RWPE2 (cell line): ENCODE data around the gene NDUFAB1.

Source experiments
- ATAC-seq: fragments of 200-7000 bp; cut with Tn5 transposase; 3 replicates; pipeline ENCODE4 v1.9.1; 2021; ENCODE audit warnings: low read depth
- DNase-seq: peaks from one replicate; pipeline ENCODE4 v3.0.0-alpha.2; 2020; ENCODE audit warnings: low spot score
- H3K27ac ChIP-seq: fragments of 450-650 bp; 2 replicates; pipeline ENCODE4 v1.5.1; 2017; ENCODE audit warnings: mild to moderate bottlenecking; ENCODE audit not compliant: poor library complexity, severe bottlenecking
- H3K27me3 ChIP-seq: fragments of 250-450 bp; sonication (Bioruptor Pico); 2 replicates; pipeline ENCODE4 v1.5.1; 2021; ENCODE audit warnings: mild to moderate bottlenecking, moderate library complexity; ENCODE audit not compliant: insufficient read depth, poor library complexity, severe bottlenecking
- H3K36me3 ChIP-seq: fragments of 250-450 bp; sonication (Bioruptor Pico); 2 replicates; pipeline ENCODE4 v1.5.1; 2020; ENCODE audit warnings: low read depth, mild to moderate bottlenecking, moderate library complexity
- H3K4me1 ChIP-seq: fragments of 250-450 bp; sonication (Bioruptor Pico); 2 replicates; pipeline ENCODE4 v1.5.1; 2021; ENCODE audit warnings: mild to moderate bottlenecking, moderate library complexity; ENCODE audit not compliant: insufficient read depth, poor library complexity, severe bottlenecking
- H3K4me3 ChIP-seq: fragments of 250-450 bp; sonication (Bioruptor Pico); 2 replicates; pipeline ENCODE4 v1.5.1; 2021; ENCODE audit warnings: mild to moderate bottlenecking, moderate library complexity; ENCODE audit not compliant: severe bottlenecking
- H3K9me3 ChIP-seq: fragments of 250-450 bp; sonication (Bioruptor Pico); 2 replicates; pipeline ENCODE4 v1.5.1; 2021; ENCODE audit warnings: mild to moderate bottlenecking, moderate library complexity; ENCODE audit not compliant: severe bottlenecking
- TF ChIP-seq, protein P1 (sequence below): fragments of 450-650 bp; IDR thresholded peaks from one replicate; pipeline ENCODE4 v1.5.1; 2017; ENCODE audit warnings: mild to moderate bottlenecking, moderate library complexity; ENCODE audit not compliant: poor library complexity, severe bottlenecking

The NDUFAB1 gene

DNA sequence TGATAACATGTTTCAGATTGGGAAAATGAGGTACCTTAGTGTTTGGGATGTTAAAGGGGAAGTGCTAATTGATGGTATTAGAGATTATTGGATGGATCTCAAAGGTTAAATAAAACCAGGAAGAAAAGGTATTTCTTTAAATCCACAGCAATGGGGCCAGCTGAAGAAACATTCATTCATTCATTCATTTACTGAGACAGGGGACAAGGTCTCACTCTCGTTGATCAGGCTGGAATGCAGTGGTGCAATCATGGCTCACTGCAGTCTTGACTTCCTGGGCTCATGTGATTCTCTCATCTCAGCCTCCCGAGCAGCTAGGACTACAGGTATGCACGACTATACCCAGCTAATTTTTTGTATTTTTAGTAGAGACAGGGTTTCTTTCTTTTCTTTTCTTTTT lies 58.7 kb downstream of the NDUFAB1 start:
- H3K36me3 ChIP-seq, result peaks cover 86% of the 10 kb centered on the region
- H3K4me3 ChIP-seq, result no peak overlapping the region

DNA sequence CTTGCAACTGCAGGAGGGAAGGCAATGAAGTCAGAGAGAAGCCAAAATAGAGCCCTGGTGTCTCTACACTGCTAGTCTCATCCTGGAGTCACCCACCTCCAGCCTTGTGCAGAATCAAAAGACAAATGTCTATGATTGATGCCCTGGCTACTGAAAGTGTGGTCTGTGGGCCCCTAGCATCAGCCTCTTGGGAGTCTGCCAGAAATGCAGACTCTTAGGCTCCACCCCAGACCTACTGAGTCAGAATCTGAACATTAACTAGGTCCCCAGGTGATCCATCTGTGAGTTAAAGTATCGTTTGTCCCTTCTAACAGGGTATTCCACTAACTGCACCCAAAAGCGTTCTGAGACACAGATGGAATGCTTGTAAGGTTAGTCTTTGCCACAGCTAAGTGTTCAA lies 60.2 kb downstream of the NDUFAB1 start:
- H3K27ac ChIP-seq, result no peak overlapping the region
- H3K27me3 ChIP-seq, result no peaks in the 10 kb centered on the region
- H3K4me3 ChIP-seq, result no peak overlapping the region
- DNase-seq (no peak), ATAC-seq (no peak)
- H3K36me3 ChIP-seq, result peaks cover 84% of the 10 kb centered on the region
- no peaks in the 10 kb centered on the region for H3K9me3 ChIP-seq
- TF ChIP-seq, protein P1, sequence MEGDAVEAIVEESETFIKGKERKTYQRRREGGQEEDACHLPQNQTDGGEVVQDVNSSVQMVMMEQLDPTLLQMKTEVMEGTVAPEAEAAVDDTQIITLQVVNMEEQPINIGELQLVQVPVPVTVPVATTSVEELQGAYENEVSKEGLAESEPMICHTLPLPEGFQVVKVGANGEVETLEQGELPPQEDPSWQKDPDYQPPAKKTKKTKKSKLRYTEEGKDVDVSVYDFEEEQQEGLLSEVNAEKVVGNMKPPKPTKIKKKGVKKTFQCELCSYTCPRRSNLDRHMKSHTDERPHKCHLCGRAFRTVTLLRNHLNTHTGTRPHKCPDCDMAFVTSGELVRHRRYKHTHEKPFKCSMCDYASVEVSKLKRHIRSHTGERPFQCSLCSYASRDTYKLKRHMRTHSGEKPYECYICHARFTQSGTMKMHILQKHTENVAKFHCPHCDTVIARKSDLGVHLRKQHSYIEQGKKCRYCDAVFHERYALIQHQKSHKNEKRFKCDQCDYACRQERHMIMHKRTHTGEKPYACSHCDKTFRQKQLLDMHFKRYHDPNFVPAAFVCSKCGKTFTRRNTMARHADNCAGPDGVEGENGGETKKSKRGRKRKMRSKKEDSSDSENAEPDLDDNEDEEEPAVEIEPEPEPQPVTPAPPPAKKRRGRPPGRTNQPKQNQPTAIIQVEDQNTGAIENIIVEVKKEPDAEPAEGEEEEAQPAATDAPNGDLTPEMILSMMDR, result no peak
- H3K4me1 ChIP-seq, result peaks cover 14% of the 10 kb centered on the region

More for the DNA sequence above, 58.7 kb downstream of the NDUFAB1 start:
- no peak for ATAC-seq
- DNase-seq, result no peak
- Histone ChIP-seq H3K4me1 (peaks cover 14% of the 10 kb centered on the region), H3K27me3 (no peaks in the 10 kb centered on the region), H3K27ac (peak overlapping the region; percentile 64), H3K9me3 (no peaks in the 10 kb centered on the region)
- TF ChIP-seq, protein P1, result no peak

DNA sequence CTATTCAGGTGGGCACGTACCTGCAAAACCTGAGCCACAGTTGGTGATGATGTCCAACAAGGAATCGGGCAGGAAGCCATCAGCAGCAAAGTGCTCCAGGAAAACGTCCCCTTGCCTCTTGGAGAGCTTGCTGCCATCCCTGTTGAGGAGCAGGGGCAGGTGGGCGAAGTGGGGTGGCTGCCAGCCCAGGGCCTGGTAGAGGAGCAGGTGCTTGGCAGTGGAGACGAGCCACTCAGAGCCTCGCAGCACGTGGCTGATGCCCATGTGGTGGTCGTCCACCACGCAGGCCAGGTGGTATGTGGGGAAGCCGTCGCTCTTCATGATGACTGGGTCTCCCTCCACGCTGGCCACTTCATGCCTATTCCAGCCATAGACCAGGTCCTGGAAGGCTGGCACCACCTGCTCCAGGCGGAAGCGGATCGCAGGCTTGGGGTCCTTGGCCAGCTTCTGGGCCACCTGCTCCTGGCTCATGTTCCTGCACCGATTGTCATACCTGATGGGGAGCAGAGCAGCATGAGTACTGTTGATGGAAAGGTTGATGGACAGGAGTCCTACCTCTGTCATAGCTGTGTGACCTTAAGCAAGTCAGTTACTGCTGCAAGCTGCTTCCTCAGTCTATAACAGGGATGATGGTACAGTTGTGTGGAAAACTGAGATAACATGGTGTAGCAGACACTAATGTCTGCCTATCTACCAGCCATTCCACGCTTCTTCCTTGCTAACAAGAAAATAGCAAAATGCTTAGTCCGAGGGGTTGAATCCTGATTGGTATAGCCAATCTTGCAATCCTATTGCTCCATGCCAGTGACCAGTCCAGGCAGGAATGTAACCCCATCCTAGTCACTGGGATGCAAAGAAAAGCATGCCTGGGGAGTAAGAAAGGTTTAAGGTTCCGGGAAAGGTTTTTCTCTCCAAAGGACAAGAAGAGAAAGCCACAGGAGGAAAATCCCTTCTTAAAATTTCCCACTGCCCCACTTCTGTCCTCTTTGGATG lies 61.0 kb downstream of the NDUFAB1 start:
- Histone ChIP-seq H3K36me3 (peaks cover 80% of the 10 kb centered on the region), H3K27me3 (no peaks in the 10 kb centered on the region), H3K27ac (no peak overlapping the region), H3K4me1 (peaks cover 14% of the 10 kb centered on the region), H3K9me3 (no peaks in the 10 kb centered on the region), H3K4me3 (no peak overlapping the region)
- ATAC-seq, result no peak
- no peak for DNase-seq
- TF ChIP-seq, protein P1, result no peak

DNA sequence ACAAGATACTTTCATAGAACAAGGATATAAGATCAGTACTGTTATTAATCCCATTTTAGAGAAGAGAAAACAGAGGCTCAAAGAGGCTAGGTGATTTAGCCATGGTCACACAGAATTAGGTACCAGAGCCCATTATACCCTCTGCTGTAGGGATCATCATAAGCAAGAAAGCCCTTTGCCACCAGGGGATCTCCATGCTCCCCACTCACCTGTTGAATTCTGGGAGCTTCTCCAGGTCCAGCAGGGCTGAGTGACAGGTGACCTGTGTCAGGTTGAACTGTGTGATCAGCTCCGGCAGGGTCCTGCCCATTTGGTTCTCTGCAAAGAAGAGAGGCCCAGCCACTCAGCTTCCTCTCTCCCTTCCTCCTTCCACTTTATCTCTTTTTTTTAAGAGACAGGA lies 63.7 kb downstream of the NDUFAB1 start:
- no peaks in the 10 kb centered on the region for H3K9me3 ChIP-seq
- ATAC-seq, result no peak
- H3K4me1 ChIP-seq, result no peaks in the 10 kb centered on the region

More for the DNA sequence above, 63.7 kb downstream of the NDUFAB1 start:
- TF ChIP-seq, protein P1, result no peak
- Histone ChIP-seq H3K36me3 (peaks cover 71% of the 10 kb centered on the region), H3K4me3 (no peak overlapping the region), H3K27me3 (no peaks in the 10 kb centered on the region), H3K27ac (no peak overlapping the region)
- no peak for DNase-seq
